Mesothelial cell of epicardium (in vitro differentiated cells): ENCODE data around the gene LTA4H. TPM values are rescaled to one million over a fixed set of nuclear protein-coding genes. Genes with fewer than 3 reads are reported as not detected.

ENCODE experiments used
- DNase-seq, 2 experiments: peaks; one replicate each; pipeline ENCODE4 v3.0.0; 2021; ENCODE audit warnings: low spot score in 2 of 2; ENCODE audit not compliant: unreplicated experiment in 2 of 2
- H3K27ac Mint-ChIP-seq: 2 replicates; pipeline ENCODE4 v1.8.0; 2021; ENCODE audit warnings: mixed read lengths
- H3K27me3 Mint-ChIP-seq: 2 replicates; pipeline ENCODE4 v1.8.0; 2021; ENCODE audit warnings: low read depth, mixed read lengths
- H3K36me3 Mint-ChIP-seq: 2 replicates; pipeline ENCODE4 v1.8.0; 2021; ENCODE audit warnings: mixed read lengths
- H3K4me1 Mint-ChIP-seq: 2 replicates; pipeline ENCODE4 v1.8.0; 2021; ENCODE audit warnings: mixed read lengths
- H3K4me3 Mint-ChIP-seq: 2 replicates; pipeline ENCODE4 v1.8.0; 2021; ENCODE audit warnings: mild to moderate bottlenecking, moderate library complexity, mixed read lengths
- H3K9me3 Mint-ChIP-seq: 2 replicates; pipeline ENCODE4 v1.8.0; 2021; ENCODE audit warnings: mixed read lengths
- total RNA-seq: library from RNA; stranded (reverse); gene quantifications from 3 replicates; pipeline ENCODE4 v1.2.1, GENCODE V29; 2021
- TF ChIP-seq, protein P1 (sequence below): fragments of 200-600 bp; sonication (generic); IDR thresholded peaks from one replicate; pipeline ENCODE4 v1.5.0; 2021; ENCODE audit warnings: antibody characterized with exemption; ENCODE audit not compliant: unreplicated experiment

The LTA4H gene
- total RNA-seq, 1 donor from 2014 or later, result 95.5 TPM

DNA sequence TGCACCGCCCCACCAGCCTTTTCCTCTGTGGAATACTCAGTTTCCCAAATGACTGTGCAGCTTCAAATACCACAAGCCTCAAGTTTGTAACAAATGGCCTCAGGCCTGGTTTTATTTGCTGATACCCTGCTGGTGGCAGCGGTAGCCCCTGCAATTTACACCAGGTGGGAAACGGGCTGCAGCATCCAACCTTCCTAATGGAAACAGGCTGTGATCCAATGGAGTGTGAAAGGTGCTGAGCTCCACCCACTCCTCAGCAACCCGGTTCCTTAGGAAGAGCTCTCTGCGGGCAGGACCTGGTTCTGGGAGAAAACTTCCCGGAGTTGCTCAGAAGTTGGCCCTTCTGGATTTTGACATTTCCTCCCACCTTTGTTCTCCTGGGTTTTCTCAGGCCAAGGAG is 41.7 kb upstream of the LTA4H start:
- H3K27ac Mint-ChIP-seq, result no peak overlapping the region
- no peaks in the 10 kb centered on the region for H3K27me3 Mint-ChIP-seq
- H3K4me1 Mint-ChIP-seq, result no peaks in the 10 kb centered on the region
- H3K9me3 Mint-ChIP-seq, result no peaks in the 10 kb centered on the region
- H3K36me3 Mint-ChIP-seq, result no peaks in the 10 kb centered on the region
- H3K4me3 Mint-ChIP-seq, result no peak overlapping the region
- no peak for DNase-seq
- TF ChIP-seq, protein P1, sequence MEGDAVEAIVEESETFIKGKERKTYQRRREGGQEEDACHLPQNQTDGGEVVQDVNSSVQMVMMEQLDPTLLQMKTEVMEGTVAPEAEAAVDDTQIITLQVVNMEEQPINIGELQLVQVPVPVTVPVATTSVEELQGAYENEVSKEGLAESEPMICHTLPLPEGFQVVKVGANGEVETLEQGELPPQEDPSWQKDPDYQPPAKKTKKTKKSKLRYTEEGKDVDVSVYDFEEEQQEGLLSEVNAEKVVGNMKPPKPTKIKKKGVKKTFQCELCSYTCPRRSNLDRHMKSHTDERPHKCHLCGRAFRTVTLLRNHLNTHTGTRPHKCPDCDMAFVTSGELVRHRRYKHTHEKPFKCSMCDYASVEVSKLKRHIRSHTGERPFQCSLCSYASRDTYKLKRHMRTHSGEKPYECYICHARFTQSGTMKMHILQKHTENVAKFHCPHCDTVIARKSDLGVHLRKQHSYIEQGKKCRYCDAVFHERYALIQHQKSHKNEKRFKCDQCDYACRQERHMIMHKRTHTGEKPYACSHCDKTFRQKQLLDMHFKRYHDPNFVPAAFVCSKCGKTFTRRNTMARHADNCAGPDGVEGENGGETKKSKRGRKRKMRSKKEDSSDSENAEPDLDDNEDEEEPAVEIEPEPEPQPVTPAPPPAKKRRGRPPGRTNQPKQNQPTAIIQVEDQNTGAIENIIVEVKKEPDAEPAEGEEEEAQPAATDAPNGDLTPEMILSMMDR, result no peak

DNA sequence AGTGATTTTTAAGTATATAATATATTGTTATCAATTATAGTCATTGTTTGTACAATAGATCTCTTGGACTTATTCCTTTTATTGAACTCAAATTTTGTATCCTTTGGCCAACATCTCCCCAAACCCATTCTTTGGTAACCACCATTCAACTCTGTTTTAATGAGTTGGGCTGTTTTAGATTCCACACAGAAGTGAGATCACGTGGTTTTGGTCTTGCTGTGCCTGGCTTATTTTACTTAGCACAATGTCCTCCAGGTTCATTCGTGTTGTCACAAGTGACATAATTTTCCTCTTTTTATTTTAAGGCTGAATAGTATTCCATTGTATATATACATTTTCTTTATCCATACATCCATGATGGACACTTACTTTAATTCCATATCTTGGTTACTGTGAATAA is 40.2 kb upstream of the LTA4H start:
- Mint-ChIP-seq H3K9me3 (no peaks in the 10 kb centered on the region), H3K27ac (no peak overlapping the region), H3K27me3 (no peaks in the 10 kb centered on the region), H3K4me3 (no peak overlapping the region), H3K36me3 (no peaks in the 10 kb centered on the region), H3K4me1 (no peaks in the 10 kb centered on the region)
- TF ChIP-seq, protein P1, result no peak
- no peak for DNase-seq

DNA sequence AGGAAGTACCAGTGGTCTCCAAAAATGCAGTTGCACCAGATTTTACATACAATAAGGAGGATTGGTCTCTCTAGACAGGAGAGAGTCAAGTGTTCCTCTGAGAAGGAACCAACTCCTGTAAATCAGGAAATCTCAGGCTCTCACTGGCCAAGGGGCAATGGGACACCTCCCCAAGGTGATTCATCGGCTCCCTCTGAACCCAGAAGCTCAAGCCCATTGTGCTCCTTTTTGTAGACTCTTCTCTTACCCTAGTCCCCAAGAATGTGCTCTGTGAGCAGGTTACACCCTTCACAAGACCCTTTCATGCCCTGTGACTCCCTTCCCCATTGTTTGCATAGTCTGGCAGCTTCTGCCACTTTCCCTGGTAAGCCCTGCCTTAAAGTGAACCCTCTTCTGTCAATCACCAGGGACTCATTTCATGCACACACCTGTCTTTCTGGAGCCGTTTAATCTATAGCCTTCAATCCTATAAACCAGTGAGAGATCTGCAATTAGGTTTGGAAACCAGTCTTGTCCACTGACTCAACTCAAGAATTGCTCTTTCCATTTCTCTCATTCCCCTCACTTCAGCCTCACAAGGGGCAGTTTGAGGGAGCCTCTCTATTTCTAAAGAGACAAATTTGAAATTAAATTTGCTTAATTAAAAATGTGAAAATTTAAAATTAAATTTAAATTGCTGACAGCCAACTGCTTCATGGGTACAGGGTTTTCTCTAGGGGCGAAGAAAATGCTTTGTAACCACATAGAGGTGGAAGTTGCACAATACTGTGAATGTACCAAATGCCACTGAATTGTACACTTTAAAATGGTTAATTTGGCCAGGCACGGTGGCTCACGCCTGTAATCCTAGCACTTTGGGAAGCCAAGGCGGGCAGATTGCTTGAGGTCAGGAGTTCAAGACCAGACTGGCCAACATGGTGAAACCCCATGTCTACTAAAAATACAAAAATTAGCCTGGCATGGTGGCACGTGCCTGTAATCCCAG is 38.3 kb upstream of the LTA4H start:
- TF ChIP-seq, protein P1, result no peak
- H3K36me3 Mint-ChIP-seq, result no peaks in the 10 kb centered on the region
- no peaks in the 10 kb centered on the region for H3K9me3 Mint-ChIP-seq
- no peak for DNase-seq
- H3K27me3 Mint-ChIP-seq, result no peaks in the 10 kb centered on the region
- no peak overlapping the region for H3K27ac Mint-ChIP-seq
- H3K4me3 Mint-ChIP-seq, result no peak overlapping the region
- no peaks in the 10 kb centered on the region for H3K4me1 Mint-ChIP-seq

DNA sequence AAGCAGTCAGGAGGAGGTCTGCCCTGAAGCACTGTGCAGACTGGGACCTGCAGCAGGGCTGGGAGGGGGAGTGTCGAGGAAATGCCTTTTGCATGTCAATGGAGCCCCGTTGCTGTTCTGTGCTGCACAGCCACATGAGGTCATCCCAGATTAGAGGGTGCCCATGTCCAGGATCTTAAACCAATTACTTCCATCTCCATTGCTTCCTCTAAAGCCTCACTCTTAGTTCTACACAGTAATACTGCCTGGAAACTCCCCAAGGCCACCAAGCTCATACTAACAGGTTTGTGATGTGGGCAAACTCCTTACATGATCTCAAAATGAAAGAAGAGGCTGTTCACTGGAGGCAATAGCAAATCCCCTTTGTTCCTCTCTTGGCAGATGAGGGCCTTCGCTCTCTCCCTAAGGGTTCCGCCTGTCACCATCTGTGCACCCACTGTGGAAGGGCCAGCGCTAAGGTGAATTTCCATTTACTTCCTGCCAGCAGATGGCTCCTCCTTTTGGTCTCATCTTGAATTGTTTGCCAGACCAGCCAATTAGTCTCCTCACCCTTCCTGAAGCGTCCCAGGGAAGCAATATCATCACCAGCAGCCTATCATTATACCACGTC is 35.4 kb upstream of the LTA4H start:
- Mint-ChIP-seq H3K27me3 (no peaks in the 10 kb centered on the region), H3K9me3 (no peaks in the 10 kb centered on the region), H3K4me3 (no peak overlapping the region), H3K36me3 (no peaks in the 10 kb centered on the region), H3K4me1 (peaks cover 3% of the 10 kb centered on the region), H3K27ac (no peak overlapping the region)
- no peak for DNase-seq
- TF ChIP-seq, protein P1, result no peak

DNA sequence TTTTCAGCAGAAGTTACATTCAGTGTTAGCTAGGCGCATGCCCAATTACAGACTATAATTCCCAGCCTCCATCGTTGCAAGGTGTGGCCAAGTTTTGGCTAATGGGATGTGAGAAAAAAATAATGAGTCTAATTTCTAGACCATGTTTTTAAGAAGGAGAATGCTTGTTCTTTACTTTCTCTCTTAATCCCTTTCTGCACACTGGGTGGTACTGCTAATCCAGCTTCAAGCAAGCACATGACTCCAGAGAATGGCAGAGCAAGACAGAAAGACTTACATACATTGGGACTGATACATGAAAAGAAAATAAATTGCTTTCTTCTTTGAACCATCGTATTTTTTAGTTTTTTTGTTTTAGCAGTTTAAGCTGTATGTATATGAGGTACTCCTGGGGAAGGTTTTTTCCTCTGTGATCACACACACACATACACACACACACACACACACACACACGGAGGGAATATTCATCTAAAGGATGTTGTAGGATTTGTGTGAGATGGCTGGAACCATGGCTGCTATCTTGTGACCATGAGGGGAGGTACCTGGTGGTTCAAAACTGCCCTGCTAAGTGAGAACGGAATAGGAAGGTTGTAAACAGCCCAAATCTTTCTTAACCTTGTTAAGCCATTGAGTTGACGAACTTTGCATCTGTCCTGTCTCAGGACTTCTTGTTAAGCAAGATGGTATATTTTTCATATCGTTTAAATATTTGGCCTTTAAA is 34.3 kb upstream of the LTA4H start:
- Mint-ChIP-seq H3K27me3 (no peaks in the 10 kb centered on the region), H3K36me3 (no peaks in the 10 kb centered on the region), H3K27ac (no peak overlapping the region), H3K9me3 (no peaks in the 10 kb centered on the region), H3K4me3 (no peak overlapping the region), H3K4me1 (peaks cover 3% of the 10 kb centered on the region)
- TF ChIP-seq, protein P1, result no peak
- DNase-seq, result no peak
